ENCODE data around the gene ZBTB39. TPM values are rescaled to one million over a fixed set of nuclear protein-coding genes. Genes with fewer than 3 reads are reported as not detected.
"Not testable (repeated sequence)": the region's sequence is repeated elsewhere in the genome, so short reads cannot be mapped to it uniquely, and the experiment has no call there.

The ZBTB39 gene
- total and polyA plus RNA-seq, 2 experiments from 2014 or later: 1.8 to 6.4 TPM

DNA sequence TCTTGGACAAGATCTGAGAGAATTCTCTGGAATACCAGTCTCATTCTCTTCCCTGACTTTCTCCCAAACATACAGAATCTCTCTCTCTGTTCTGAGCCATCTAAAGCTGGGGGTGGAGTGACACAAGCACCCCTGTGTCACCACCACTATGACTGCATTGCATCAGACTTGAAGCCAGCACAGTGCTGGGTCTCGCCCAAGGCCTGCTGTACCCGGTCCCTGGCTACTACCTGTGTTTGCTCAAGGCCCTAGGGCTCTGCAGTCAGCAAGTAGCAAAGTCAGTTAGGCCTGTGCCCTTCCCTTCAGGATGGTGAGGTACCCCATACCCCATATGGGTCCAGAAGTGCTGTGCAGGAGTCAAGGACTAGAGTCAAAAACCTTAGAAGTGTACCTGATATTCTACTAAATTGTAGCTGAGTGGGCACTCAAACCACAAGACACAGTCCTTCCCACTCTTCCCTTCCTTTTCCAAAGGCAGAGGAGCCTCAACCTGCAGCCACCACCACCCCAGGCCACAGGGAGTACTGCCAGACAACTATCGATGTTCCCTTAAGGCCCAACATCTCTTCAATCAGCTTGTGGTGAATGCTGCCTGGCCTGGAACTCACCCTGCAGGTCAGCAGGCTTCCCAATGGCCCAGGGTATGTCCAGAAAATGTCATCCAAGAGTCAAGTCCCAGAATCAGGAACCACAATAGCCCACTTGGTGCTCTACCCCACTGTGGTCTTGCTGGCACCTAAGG lies 27.8 kb downstream of the ZBTB39 start:
- no peak overlapping the region for H3K27ac ChIP-seq
- H3K4me2 ChIP-seq: no peak overlapping the region
- H3K27me3 ChIP-seq: no peaks in the 10 kb centered on the region
- TF ChIP-seq, protein P1, sequence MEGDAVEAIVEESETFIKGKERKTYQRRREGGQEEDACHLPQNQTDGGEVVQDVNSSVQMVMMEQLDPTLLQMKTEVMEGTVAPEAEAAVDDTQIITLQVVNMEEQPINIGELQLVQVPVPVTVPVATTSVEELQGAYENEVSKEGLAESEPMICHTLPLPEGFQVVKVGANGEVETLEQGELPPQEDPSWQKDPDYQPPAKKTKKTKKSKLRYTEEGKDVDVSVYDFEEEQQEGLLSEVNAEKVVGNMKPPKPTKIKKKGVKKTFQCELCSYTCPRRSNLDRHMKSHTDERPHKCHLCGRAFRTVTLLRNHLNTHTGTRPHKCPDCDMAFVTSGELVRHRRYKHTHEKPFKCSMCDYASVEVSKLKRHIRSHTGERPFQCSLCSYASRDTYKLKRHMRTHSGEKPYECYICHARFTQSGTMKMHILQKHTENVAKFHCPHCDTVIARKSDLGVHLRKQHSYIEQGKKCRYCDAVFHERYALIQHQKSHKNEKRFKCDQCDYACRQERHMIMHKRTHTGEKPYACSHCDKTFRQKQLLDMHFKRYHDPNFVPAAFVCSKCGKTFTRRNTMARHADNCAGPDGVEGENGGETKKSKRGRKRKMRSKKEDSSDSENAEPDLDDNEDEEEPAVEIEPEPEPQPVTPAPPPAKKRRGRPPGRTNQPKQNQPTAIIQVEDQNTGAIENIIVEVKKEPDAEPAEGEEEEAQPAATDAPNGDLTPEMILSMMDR (IDR thresholded peaks at IDR 0.05; ENCODE audit: poor library complexity): no peak
- no peak for TF ChIP-seq EZH2 (IDR thresholded peaks at IDR 0.05; ENCODE audit: borderline replicate concordance)
- TF ChIP-seq EZH2phosphoT487 (IDR thresholded peaks at IDR 0.05; ENCODE audit: low read depth, severe bottlenecking, unreplicated experiment): no peak
- no peak overlapping the region for H2AFZ ChIP-seq
- WGBS (ENCODE audit: low lambda C conversion rate, missing lambda C conversion rate): 87% methylated on average over 3 of the region's 3 CpGs
- no peaks in the 10 kb centered on the region for H3K79me2 ChIP-seq
- H3K9me3 ChIP-seq (ENCODE audit: low read depth): no peaks in the 10 kb centered on the region
- no peak for DNase-seq (ENCODE audit: low spot score)
- H3K4me3 ChIP-seq: no peak overlapping the region
- H3K9me2 ChIP-seq (replicated peaks; ENCODE audit: insufficient read depth): no peaks in the 10 kb centered on the region
- no peaks in the 10 kb centered on the region for H3K4me1 ChIP-seq (ENCODE audit: insufficient read depth)
- H3K36me3 ChIP-seq (replicated peaks; ENCODE audit: insufficient read depth, low read depth): no peaks in the 10 kb centered on the region
- no peaks in the 10 kb centered on the region for H4K20me1 ChIP-seq (ENCODE audit: insufficient read depth, poor library complexity, severe bottlenecking)

DNA sequence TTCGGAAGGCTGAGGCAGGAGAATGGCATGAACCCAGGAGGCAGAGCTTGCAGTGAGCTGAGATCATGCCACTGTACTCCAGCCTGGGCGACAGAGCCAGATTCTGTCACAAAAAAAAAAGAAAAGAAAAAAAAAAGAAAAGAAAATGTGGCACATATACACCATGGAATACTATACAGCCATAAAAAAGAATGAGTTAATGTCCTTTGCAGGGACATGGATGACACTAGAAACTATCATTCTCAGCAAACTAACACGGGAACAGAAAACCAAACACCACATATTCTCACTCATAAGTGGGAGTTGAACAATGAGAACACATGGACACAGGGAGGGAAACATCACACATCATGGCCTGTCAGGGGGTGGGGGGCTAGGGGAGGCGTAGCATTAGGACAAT lies 29.0 kb downstream of the ZBTB39 start:
- H2AFZ ChIP-seq; DNase-seq (ENCODE audit: low spot score); H3K9me2 ChIP-seq (replicated peaks; ENCODE audit: insufficient read depth); H3K27me3 ChIP-seq; H3K79me2 ChIP-seq; H4K20me1 ChIP-seq (ENCODE audit: insufficient read depth, poor library complexity, severe bottlenecking); H3K36me3 ChIP-seq (replicated peaks; ENCODE audit: insufficient read depth, low read depth); H3K27ac ChIP-seq; H3K4me2 ChIP-seq; H3K9me3 ChIP-seq (ENCODE audit: low read depth); H3K4me3 ChIP-seq; H3K4me1 ChIP-seq (ENCODE audit: insufficient read depth): not testable (repeated sequence)
- 84% methylated on average over 3 of the region's 4 CpGs for WGBS (ENCODE audit: low lambda C conversion rate, missing lambda C conversion rate)

DNA sequence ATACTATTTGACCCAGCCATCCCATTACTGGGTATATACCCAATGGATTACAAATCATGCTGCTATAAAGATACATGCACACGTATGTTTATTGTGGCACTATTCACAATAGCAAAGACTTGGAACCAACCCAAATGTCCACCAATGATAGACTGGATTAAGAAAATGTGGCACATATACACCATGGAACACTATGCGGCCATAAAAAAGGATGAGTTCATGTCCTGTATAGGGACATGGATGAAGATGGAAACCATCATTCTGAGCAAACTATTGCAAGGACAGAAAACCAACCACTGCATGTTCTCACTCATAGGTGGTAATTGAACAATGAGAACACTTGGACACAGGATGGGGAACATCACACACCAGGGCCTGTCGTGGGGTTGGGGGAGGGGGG lies 32.1 kb downstream of the ZBTB39 start:
- H3K27me3 ChIP-seq: not testable (repeated sequence)

DNA sequence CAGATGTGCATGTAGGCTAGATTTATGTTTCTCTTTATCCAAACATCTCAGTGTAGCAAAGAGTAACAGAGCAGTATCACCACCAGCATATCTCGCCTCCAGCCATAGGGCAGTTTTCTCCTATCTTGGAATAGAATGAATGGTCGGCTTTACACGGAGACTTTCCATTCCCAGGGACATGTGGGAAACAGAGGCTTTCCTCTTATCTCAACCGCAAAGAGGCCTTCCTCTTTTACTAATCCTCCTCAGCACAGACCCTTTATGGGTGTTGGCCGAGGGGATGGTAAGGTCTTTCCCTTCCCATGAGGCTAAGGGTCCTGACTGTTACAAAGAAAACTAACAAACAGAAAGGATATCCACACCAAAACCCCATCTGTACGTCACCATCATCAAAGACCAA lies 37.4 kb downstream of the ZBTB39 start:
- WGBS (ENCODE audit: low lambda C conversion rate, missing lambda C conversion rate): 68% methylated on average over 6 of the region's 6 CpGs
- H3K4me1 ChIP-seq (ENCODE audit: insufficient read depth); H3K4me2 ChIP-seq; H3K9me3 ChIP-seq (ENCODE audit: low read depth); H3K27me3 ChIP-seq; H3K9me2 ChIP-seq (replicated peaks; ENCODE audit: insufficient read depth); H3K36me3 ChIP-seq (replicated peaks; ENCODE audit: insufficient read depth, low read depth); H2AFZ ChIP-seq; H3K27ac ChIP-seq; H3K79me2 ChIP-seq; H3K4me3 ChIP-seq; H4K20me1 ChIP-seq (ENCODE audit: insufficient read depth, poor library complexity, severe bottlenecking); DNase-seq (ENCODE audit: low spot score): not testable (repeated sequence)

More for the DNA sequence above, 32.1 kb downstream of the ZBTB39 start:
- DNase-seq (ENCODE audit: low spot score); H4K20me1 ChIP-seq (ENCODE audit: insufficient read depth, poor library complexity, severe bottlenecking); H3K4me2 ChIP-seq; H3K27ac ChIP-seq; H3K9me2 ChIP-seq (replicated peaks; ENCODE audit: insufficient read depth); H3K36me3 ChIP-seq (replicated peaks; ENCODE audit: insufficient read depth, low read depth); H3K4me3 ChIP-seq; H3K4me1 ChIP-seq (ENCODE audit: insufficient read depth); H3K9me3 ChIP-seq (ENCODE audit: low read depth); H2AFZ ChIP-seq; H3K79me2 ChIP-seq: not testable (repeated sequence)
- 89% methylated on average over 3 of the region's 3 CpGs for WGBS (ENCODE audit: low lambda C conversion rate, missing lambda C conversion rate)

DNA sequence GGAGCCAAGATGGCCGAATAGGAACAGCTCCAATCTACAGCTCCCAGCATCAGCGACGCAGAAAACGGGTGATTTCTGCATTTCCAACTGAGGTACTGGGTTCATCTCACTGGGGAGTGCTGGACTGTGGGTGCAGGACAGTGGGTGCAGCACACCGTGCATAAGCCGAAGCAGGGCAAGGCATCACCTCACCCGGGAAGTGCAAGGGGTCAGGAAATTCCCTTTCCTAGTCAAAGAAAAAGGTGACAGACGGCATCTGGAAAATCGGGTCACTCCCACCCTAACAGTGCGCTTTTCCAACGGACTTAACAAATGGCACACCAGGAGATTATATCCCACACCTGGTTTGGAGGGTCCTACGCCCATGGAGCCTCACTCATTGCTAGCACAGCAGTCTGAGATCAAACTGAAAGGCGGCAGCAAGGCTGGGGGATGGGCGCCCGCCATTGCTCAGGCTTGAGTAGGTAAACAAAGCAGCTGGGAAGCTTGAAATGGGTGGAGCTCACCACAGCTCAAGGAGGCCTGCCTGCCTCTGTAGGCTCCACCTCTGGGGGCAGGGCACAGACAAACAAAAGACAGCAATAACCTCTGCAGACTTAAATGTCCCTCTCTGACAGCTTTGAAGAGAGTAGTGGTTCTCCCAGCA lies 40.2 kb downstream of the ZBTB39 start:
- not testable (repeated sequence) for H2AFZ ChIP-seq; H3K4me1 ChIP-seq (ENCODE audit: insufficient read depth); H3K27me3 ChIP-seq; DNase-seq (ENCODE audit: low spot score); H3K4me3 ChIP-seq; H3K9me3 ChIP-seq (ENCODE audit: low read depth); H3K4me2 ChIP-seq; H4K20me1 ChIP-seq (ENCODE audit: insufficient read depth, poor library complexity, severe bottlenecking); H3K36me3 ChIP-seq (replicated peaks; ENCODE audit: insufficient read depth, low read depth); H3K79me2 ChIP-seq; H3K9me2 ChIP-seq (replicated peaks; ENCODE audit: insufficient read depth); H3K27ac ChIP-seq
- 95% methylated on average over 15 of the region's 15 CpGs for WGBS (ENCODE audit: low lambda C conversion rate, missing lambda C conversion rate)

DNA sequence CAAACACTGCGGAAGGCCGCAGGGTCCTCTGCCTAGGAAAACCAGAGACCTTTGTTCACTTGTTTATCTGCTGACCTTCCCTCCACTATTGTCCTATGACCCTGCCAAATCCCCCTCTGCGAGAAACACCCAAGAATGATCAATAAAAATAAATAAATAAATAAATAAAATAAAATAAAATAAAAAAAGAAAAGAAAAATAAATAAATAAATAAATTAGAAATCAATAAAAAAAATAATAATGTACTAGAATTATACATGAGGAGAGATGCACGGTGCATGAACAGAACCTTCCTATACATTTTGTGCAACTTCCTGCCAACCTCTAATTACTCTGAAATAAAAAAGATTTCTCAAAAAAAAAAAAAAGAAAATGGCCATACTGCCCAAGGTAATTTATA lies 41.2 kb downstream of the ZBTB39 start:
- not testable (repeated sequence) for DNase-seq (ENCODE audit: low spot score); H3K36me3 ChIP-seq (replicated peaks; ENCODE audit: insufficient read depth, low read depth); H2AFZ ChIP-seq; H3K27me3 ChIP-seq; H3K9me2 ChIP-seq (replicated peaks; ENCODE audit: insufficient read depth); H3K4me1 ChIP-seq (ENCODE audit: insufficient read depth); H3K4me2 ChIP-seq; H3K27ac ChIP-seq; H3K79me2 ChIP-seq; H3K9me3 ChIP-seq (ENCODE audit: low read depth); H4K20me1 ChIP-seq (ENCODE audit: insufficient read depth, poor library complexity, severe bottlenecking); H3K4me3 ChIP-seq
- WGBS (ENCODE audit: low lambda C conversion rate, missing lambda C conversion rate): 100% methylated on average over 3 of the region's 4 CpGs

DNA sequence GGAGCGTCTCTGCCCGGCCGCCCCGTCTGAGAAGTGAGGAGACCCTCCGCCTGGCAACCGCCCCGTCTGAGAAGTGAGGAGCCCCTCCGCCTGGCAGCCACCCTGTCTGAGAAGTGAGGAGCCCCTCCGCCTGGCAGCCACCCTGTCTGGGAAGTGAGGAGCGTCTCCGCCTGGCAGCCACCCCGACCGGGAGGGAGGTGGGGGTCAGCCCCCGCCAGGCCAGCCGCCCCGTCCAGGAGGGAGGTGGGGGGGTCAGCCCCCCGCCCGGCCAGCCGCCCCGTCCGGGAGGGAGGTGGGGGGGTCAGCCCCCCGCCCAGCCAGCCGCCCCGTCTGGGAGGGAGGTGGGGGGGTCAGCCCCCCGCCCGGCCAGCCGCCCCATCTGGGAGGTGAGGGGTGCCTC lies 42.8 kb downstream of the ZBTB39 start:
- not testable (repeated sequence) for H3K27ac ChIP-seq; H4K20me1 ChIP-seq (ENCODE audit: insufficient read depth, poor library complexity, severe bottlenecking); H3K36me3 ChIP-seq (replicated peaks; ENCODE audit: insufficient read depth, low read depth); DNase-seq (ENCODE audit: low spot score); H3K27me3 ChIP-seq; H2AFZ ChIP-seq; H3K9me2 ChIP-seq (replicated peaks; ENCODE audit: insufficient read depth); H3K4me3 ChIP-seq; H3K9me3 ChIP-seq (ENCODE audit: low read depth); H3K4me1 ChIP-seq (ENCODE audit: insufficient read depth); H3K4me2 ChIP-seq; H3K79me2 ChIP-seq
- WGBS (ENCODE audit: low lambda C conversion rate, missing lambda C conversion rate): no CpG with 5 or more reads among the region's 27 CpGs

DNA sequence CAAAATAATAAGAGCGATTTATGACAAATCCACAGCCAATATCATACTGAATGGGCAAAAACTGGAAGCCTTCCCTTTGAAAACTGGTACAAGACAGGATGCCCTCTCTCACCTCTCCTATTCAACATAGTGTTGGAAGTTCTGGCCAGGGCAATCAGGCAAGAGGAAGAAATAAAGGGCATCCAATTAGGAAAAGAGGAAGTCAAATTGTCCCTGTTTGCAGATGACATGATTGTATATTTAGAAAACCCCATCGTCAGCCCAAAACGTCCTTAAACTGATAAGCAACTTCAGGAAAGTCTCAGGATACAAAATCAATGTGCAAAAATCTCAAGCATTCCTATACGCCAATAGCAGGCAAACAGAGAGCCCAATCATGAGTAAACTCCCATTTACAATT lies 44.1 kb downstream of the ZBTB39 start:
- H3K36me3 ChIP-seq (replicated peaks; ENCODE audit: insufficient read depth, low read depth); H3K9me2 ChIP-seq (replicated peaks; ENCODE audit: insufficient read depth); DNase-seq (ENCODE audit: low spot score); H3K27me3 ChIP-seq; H4K20me1 ChIP-seq (ENCODE audit: insufficient read depth, poor library complexity, severe bottlenecking); H3K4me1 ChIP-seq (ENCODE audit: insufficient read depth); H3K4me2 ChIP-seq; H3K79me2 ChIP-seq; H3K27ac ChIP-seq; H2AFZ ChIP-seq; H3K9me3 ChIP-seq (ENCODE audit: low read depth); H3K4me3 ChIP-seq: not testable (repeated sequence)
- WGBS (ENCODE audit: low lambda C conversion rate, missing lambda C conversion rate): 74% methylated on average over 4 of the region's 4 CpGs
